A549 (cell line): ENCODE data around the gene HMX2. TPM values are rescaled to one million over a fixed set of nuclear protein-coding genes. Genes with fewer than 3 reads are reported as not detected.

ENCODE experiments used
- ATAC-seq, 2 experiments: fragments of 200-7000 bp in 1 of 2; fragments of >200 bp in 1 of 2; cut with Nextera tagmentation in 1 of 2; cut with Tn5 transposase in 1 of 2; 3 replicates each; pipeline versions ENCODE4 v1.8.0 to v1.9.1; 2018 to 2020; ENCODE audit warnings: mild to moderate bottlenecking in 1 of 2, moderate library complexity in 1 of 2
- CTCF ChIA-PET: fragments of 300-600 bp; sonication (Branson Sonifier 250); formaldehyde crosslinking; extraction: SDS; loops from one replicate; lab custom pipeline; 2021; ENCODE audit warnings: antibody characterized with exemption, inconsistent platforms; lab: Yijun Ruan, JAX
- POLR2A ChIA-PET: fragments of 350-600 bp; formaldehyde crosslinking; extraction: SDS; loops from one replicate; lab custom pipeline; 2021; ENCODE audit warnings: antibody characterized with exemption, inconsistent platforms; lab: Yijun Ruan, JAX
- DNase-seq, 2 experiments: peaks; one replicate each; pipeline versions ENCODE4 v3.0.0 to v3.0.0-alpha.2; 2011 to 2016; ENCODE audit warnings: low read depth in 1 of 2, low spot score in 1 of 2
- FAIRE-seq: peaks from 2 replicates; lab custom pipeline; 2011; peaks lifted over from hg19 to GRCh38; lab: Jason Lieb, UNC
- H3K27ac ChIP-seq, 2 experiments: fragments of >200 bp; sonication (Bioruptor Twin); formaldehyde crosslinking; 3 replicates each; pipeline ENCODE4 v1.5.1; 2016 to 2017
- H3K4me1 ChIP-seq: fragments of >200 bp; sonication (Bioruptor Twin); formaldehyde crosslinking; 3 replicates; pipeline ENCODE4 v1.6.1; 2016
- H3K4me2 ChIP-seq: fragments of >200 bp; sonication (Bioruptor Twin); formaldehyde crosslinking; 3 replicates; pipeline ENCODE4 v1.6.1; 2016
- H3K4me3 ChIP-seq: fragments of >200 bp; sonication (Bioruptor Twin); formaldehyde crosslinking; 3 replicates; pipeline ENCODE4 v1.5.1; 2016
- H3K9me3 ChIP-seq: fragments of >200 bp; sonication (Bioruptor Twin); formaldehyde crosslinking; 3 replicates; pipeline ENCODE4 v1.6.1; 2016
- CBX8 ChIP-seq: fragments of 200-600 bp; sonication (generic); IDR thresholded peaks from 2 replicates; pipeline ENCODE4 v1.6.1; 2016
- EHMT2 ChIP-seq: fragments of 200-600 bp; sonication (generic); IDR thresholded peaks from 2 replicates; pipeline ENCODE4 v1.6.1; 2016; ENCODE audit warnings: antibody characterized with exemption, low read depth, mild to moderate bottlenecking, moderate library complexity
- EP300 ChIP-seq, 2 experiments: fragments of >200 bp; sonication (Bioruptor Twin); formaldehyde crosslinking; IDR thresholded peaks; 2 replicates in 1 of 2; 3 replicates in 1 of 2; pipeline ENCODE4 v1.6.1; 2016 to 2017
- ESRRA ChIP-seq: fragments of 150-350 bp; IDR thresholded peaks from 2 replicates; pipeline ENCODE4 v1.6.1; 2014; ENCODE audit warnings: mild to moderate bottlenecking, low read length, borderline replicate concordance
- GATA3 ChIP-seq: IDR thresholded peaks from 2 replicates; pipeline ENCODE4 v1.6.1; 2012; ENCODE audit warnings: borderline replicate concordance
- HDAC2 ChIP-seq: fragments of 200-600 bp; sonication (generic); IDR thresholded peaks from 2 replicates; pipeline ENCODE4 v1.6.1; 2016
- HEYL ChIP-seq: fragments of 250-450 bp; sonication (Bioruptor Pico); IDR thresholded peaks from 2 replicates; pipeline ENCODE4 v1.8.0; 2021; ENCODE audit warnings: mild to moderate bottlenecking, moderate library complexity
- HOXB13 ChIP-seq: fragments of 250-450 bp; sonication (Bioruptor Pico); IDR thresholded peaks from 2 replicates; pipeline ENCODE4 v1.5.0; 2020; ENCODE audit warnings: low read depth, mild to moderate bottlenecking, moderate library complexity
- HOXB5 ChIP-seq: fragments of 250-450 bp; sonication (Bioruptor Pico); IDR thresholded peaks from 2 replicates; pipeline ENCODE4 v1.5.0; 2020; ENCODE audit warnings: mild to moderate bottlenecking, moderate library complexity
- JUN ChIP-seq, 2 experiments: fragments of >200 bp; sonication (Bioruptor Twin); formaldehyde crosslinking; IDR thresholded peaks; 2 replicates in 1 of 2; 3 replicates in 1 of 2; pipeline ENCODE4 v1.6.1; 2016 to 2017
- KDM1A ChIP-seq: fragments of 200-600 bp; sonication (generic); IDR thresholded peaks from 2 replicates; pipeline ENCODE4 v1.6.1; 2016; ENCODE audit warnings: low read depth, mild to moderate bottlenecking
- MAFK ChIP-seq: fragments of 450-650 bp; IDR thresholded peaks from 2 replicates; pipeline ENCODE4 v1.6.1; 2014; ENCODE audit not compliant: partially characterized antibody
- NFE2L2 ChIP-seq: fragments of 150-350 bp; conservative IDR thresholded peaks from 2 replicates; pipeline ENCODE4 v1.6.1; 2014; ENCODE audit warnings: low read length
- RAD21 ChIP-seq, 2 experiments: fragments of >200 bp in 1 of 2; sonication (Bioruptor Twin) in 1 of 2; formaldehyde crosslinking in 1 of 2; IDR thresholded peaks in 1 of 2; conservative IDR thresholded peaks in 1 of 2; 2 replicates in 1 of 2; 3 replicates in 1 of 2; pipeline ENCODE4 v1.6.1; 2012 to 2018; ENCODE audit warnings: inconsistent platforms in 1 of 2
- RARB ChIP-seq: fragments of 250-450 bp; sonication (Bioruptor Pico); IDR thresholded peaks from 2 replicates; pipeline ENCODE4 v1.8.0; 2021; ENCODE audit warnings: mild to moderate bottlenecking, moderate library complexity
- RFX5 ChIP-seq: fragments of 450-650 bp; IDR thresholded peaks from 2 replicates; pipeline ENCODE4 v1.7.1; 2014; ENCODE audit warnings: antibody characterized with exemption, mild to moderate bottlenecking, moderate library complexity
- TP53 ChIP-seq: fragments of 250-450 bp; sonication (Bioruptor Pico); IDR thresholded peaks from 2 replicates; pipeline ENCODE4 v1.5.0; 2021; ENCODE audit warnings: mild to moderate bottlenecking, moderate library complexity
- ZC3H11A ChIP-seq: fragments of 450-650 bp; IDR thresholded peaks from 2 replicates; pipeline ENCODE4 v1.6.1; 2014; ENCODE audit warnings: antibody characterized with exemption, mild to moderate bottlenecking
- WGBS: methylation state at CpG from one replicate; pipeline ENCODE4 v1.1.6; 2017; ENCODE audit errors: missing lambda C conversion rate; 5-methylcytosine and 5-hydroxymethylcytosine counted together
- polyA plus RNA-seq, 4 experiments: library from polyadenylated mRNA; depleted of rRNA in 3 of 4; stranded (reverse); fragments of >200 nt; fragmentation: RNase III in 1 of 4; extraction: RNeasy Plus Mini Kit Qiagen cat#74134 plus additional on column Dnase treatment in 1 of 4; gene quantifications; 2 replicates in 3 of 4; 3 replicates in 1 of 4; pipeline ENCODE4 v1.2.3, GENCODE V29; 2011 to 2017
- TF ChIP-seq, protein P1 (sequence below): fragments of 250-450 bp; sonication (Bioruptor Pico); IDR thresholded peaks from 2 replicates; pipeline ENCODE4 v1.5.0; 2020; ENCODE audit warnings: low read depth, mild to moderate bottlenecking, moderate library complexity
- TF ChIP-seq, protein P2 (sequence below): fragments of 250-450 bp; sonication (Bioruptor Pico); IDR thresholded peaks from 2 replicates; pipeline ENCODE4 v1.5.0; 2021; ENCODE audit warnings: mild to moderate bottlenecking, moderate library complexity, borderline replicate concordance

HMX2 gene
- polyA plus RNA-seq, 2 of the 4 experiments (the other 2 are of a cell fraction): 0.08 TPM; not detected in 1

- Histone ChIP-seq H3K27ac (no peak overlapping the region; a peak in 1 of 6 replicates), H3K4me1 (peaks cover 30% of the 10 kb centered on the region; the same call in 2 of the 3 replicates), H3K4me2 (peak overlapping the region; percentile 96), H3K4me3 (peak overlapping the region; percentile 58), H3K9me3 (no peaks in the 10 kb centered on the region)
- FAIRE-seq (no peak), ATAC-seq (no peak), DNase-seq (no peak)
- WGBS: 56% methylated on average over 18 of the region's 46 CpGs
- TF ChIP-seq RFX5 (no peak), ESRRA (no peak), GATA3 (no peak), NFE2L2 (no peak), MAFK (no peak), ZC3H11A (no peak), HOXB5 (CRISPR knock-in tag) (no peak), KDM1A (no peak), JUN (IDR thresholded peaks at IDR 0.05) (no peak), RARB (CRISPR knock-in tag) (no peak)
- TF ChIP-seq, protein P1, sequence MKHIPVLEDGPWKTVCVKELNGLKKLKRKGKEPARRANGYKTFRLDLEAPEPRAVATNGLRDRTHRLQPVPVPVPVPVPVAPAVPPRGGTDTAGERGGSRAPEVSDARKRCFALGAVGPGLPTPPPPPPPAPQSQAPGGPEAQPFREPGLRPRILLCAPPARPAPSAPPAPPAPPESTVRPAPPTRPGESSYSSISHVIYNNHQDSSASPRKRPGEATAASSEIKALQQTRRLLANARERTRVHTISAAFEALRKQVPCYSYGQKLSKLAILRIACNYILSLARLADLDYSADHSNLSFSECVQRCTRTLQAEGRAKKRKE: no peak
- ChIA-PET CTCF (interaction anchor here (2.0 to 5.1 kb wide), 5 partner anchors 14 to 426 kb away, joined by 8 to 82 read pairs (median 64); partner anchors contain the start of gene HMX2), POLR2A (no interaction called here)
Observed at GRCh38 chr10:123134915-123135414, 13.0 kb upstream of the HMX2 start.

DNA sequence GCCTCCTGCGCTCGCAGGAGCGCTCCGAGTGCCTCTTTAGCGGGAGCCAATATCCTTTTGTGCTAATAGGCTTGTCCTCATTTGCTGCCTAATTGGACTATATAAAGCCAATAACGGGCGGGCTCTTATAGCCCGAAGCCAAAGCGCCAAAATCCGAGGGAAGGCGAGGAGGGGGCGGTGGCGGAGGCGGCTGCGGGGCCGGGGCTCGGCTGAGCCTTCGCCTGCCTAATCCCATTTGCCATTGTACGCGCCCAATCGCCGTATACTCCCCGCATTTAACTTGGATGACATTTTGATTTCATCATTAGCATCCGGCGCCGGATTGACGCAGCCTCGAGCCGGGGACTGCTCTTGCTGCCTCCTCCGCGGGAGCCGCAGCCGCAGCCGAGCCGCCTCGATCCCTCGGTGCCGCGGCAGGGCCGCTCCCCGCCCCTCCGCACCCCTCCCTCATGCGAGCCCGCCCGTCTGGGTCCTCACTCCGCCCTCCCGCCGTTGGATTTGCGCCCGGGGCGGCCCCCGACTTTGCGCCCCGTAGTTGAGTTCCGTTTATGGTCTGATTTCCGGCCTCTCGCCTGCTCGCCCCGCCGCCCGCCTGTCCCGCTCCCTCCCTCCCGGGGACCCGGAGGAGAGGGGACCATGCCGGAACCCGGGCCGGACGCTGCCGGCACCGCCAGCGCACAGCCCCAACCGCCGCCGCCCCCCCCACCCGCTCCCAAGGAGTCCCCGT is 12.4 kb upstream of the HMX2 start, which contains the start of gene HMX3:
HMX3 (plus strand) TSS at position 556 of the 727 bp plus-strand sequence; CDS start at position 637, 81 bp downstream.
- ChIA-PET POLR2A (no interaction called here), CTCF (interaction anchor here (4.8 to 5.1 kb wide), 3 partner anchors 91 to 426 kb away, joined by 52 to 82 read pairs (median 76); no protein-coding TSS in a partner anchor)
- 40% methylated on average over 21 of the region's 76 CpGs for WGBS
- peak within 1 kb of the TSS; percentile 43 to 74; a peak in 5 of 6 replicates for H3K27ac ChIP-seq
- no peak for FAIRE-seq
- H3K9me3 ChIP-seq: no peaks in the 10 kb centered on the region
- ATAC-seq: 0 out of 6 replicates have a peak, but pooled peaks of 1 of the 2 experiments have one; percentile 2
- peak in 1 of 2 experiments; percentile 31 for DNase-seq
- peaks cover 35% of the 10 kb centered on the region; the same call in 2 of the 3 replicates for H3K4me1 ChIP-seq
- TF ChIP-seq HDAC2: peak; percentile 35; the same call in 1 of the 2 replicates
- TF ChIP-seq TP53 (CRISPR knock-in tag): no peak
- peak within 1 kb of the TSS; percentile 96 for H3K4me2 ChIP-seq
- peak within 1 kb of the TSS; percentile 58 for H3K4me3 ChIP-seq

DNA sequence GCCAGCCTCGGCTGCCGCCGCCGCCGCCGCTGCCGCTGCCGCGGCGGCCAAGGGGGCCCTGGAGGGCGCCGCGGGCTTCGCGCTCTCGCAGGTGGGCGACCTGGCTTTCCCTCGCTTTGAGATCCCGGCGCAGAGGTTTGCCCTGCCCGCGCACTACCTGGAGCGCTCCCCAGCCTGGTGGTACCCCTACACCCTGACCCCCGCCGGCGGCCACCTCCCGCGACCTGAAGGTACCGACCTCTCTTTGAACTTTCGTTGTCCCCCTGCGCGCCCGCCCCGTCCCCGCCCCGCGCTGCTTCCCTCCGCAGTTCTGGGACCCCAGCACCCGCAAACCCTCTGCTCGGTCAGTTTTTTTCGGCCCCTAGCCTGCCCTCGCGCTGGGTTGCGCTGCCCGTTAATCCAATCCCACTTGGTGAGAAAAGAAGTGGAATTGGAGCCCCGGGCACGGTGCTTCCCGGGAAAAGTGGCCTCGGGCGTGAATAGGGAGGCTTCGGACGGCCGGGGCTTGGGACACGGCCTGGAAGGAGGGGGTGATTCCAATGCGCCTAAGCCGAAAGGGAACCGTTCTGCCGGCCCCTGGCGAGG is 11.6 kb upstream of the HMX2 start:
- ATAC-seq (0 out of 6 replicates have a peak, but pooled peaks of 1 of the 2 experiments have one; percentile 1), FAIRE-seq (no peak), DNase-seq (no peak)
- ChIA-PET CTCF (interaction anchor here (1.1 kb wide), 2 partner anchors 264 to 422 kb away, joined by 3 to 4 read pairs; no protein-coding TSS in a partner anchor), POLR2A (interaction anchor here (1.0 kb wide), 1 partner anchor 17 kb away, joined by 4 read pairs; the partner anchor contains the start of gene BUB3)
- WGBS: 14% methylated on average over 21 of the region's 59 CpGs
- Histone ChIP-seq H3K27ac (peak overlapping the region in 1 of 2 experiments; percentile 74; a peak in 3 of 6 replicates), H3K4me2 (peak overlapping the region; percentile 96), H3K4me1 (peaks cover 37% of the 10 kb centered on the region; the same call in 2 of the 3 replicates), H3K9me3 (no peaks in the 10 kb centered on the region), H3K4me3 (peak overlapping the region; percentile 58)
- no peak for TF ChIP-seq MAFK
- TF ChIP-seq, protein P2, sequence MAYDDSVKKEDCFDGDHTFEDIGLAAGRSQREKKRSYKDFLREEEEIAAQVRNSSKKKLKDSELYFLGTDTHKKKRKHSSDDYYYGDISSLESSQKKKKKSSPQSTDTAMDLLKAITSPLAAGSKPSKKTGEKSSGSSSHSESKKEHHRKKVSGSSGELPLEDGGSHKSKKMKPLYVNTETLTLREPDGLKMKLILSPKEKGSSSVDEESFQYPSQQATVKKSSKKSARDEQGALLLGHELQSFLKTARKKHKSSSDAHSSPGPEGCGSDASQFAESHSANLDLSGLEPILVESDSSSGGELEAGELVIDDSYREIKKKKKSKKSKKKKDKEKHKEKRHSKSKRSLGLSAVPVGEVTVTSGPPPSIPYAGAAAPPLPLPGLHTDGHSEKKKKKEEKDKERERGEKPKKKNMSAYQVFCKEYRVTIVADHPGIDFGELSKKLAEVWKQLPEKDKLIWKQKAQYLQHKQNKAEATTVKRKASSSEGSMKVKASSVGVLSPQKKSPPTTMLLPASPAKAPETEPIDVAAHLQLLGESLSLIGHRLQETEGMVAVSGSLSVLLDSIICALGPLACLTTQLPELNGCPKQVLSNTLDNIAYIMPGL (CRISPR knock-in tag): no peak
- TF ChIP-seq HEYL (CRISPR knock-in tag): no peak
- no peak for TF ChIP-seq JUN (IDR thresholded peaks at IDR 0.05)
- no peak for TF ChIP-seq KDM1A
- no peak for TF ChIP-seq EP300 (IDR thresholded peaks at IDR 0.05)
- no peak for TF ChIP-seq EHMT2
- no peak for TF ChIP-seq CBX8
- TF ChIP-seq ESRRA: no peak
- TF ChIP-seq HOXB13 (CRISPR knock-in tag): no peak
- no peak for TF ChIP-seq RARB (CRISPR knock-in tag)
- TF ChIP-seq RAD21 (conservative IDR thresholded peaks at IDR 0.05 in 1 of 2, IDR thresholded peaks at IDR 0.05 in 1 of 2): no peak
